Esophagus squamous epithelium (tissue), 4 donors: ENCODE data around the gene LGI4.

ENCODE experiments used
- POLR2A ChIP-seq, 4 donors: fragments of 450-650 bp; IDR thresholded peaks; one replicate each; pipeline ENCODE4 v1.6.1; 2017; ENCODE audit warnings: antibody characterized with exemption in 4 of 4, mild to moderate bottlenecking in 4 of 4, moderate library complexity in 3 of 4
- TF ChIP-seq, protein P1 (sequence below), 6 experiments: fragments of 450-650 bp in 4 of 6; fragments of 200-600 bp in 2 of 6; sonication (generic) in 2 of 6; IDR thresholded peaks; one replicate each; pipeline ENCODE4 v1.5.1; 2016 to 2019; ENCODE audit warnings: antibody characterized with exemption in 6 of 6, mild to moderate bottlenecking in 4 of 6, moderate library complexity in 4 of 6

DNA sequence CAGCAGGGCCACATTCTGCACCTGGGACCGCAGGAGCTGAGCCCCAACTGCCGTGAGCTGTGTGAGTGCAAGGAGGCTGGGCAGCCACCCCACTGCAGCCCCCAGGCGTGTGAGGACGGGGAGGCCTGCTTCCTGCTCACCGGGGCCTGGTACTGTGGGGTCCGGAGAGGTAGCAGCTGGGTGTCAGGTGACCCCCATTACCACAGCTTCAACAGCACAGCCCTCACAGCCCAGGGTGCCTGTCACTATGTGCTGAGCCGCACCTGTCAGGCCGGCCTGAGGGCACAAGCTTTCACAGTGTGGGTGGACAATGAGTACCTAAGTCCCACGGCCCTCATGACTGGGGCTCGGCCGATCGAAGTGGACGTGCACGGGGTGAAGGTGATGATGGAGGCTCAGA lies 55.0 kb downstream of the LGI4 start:
- TF ChIP-seq, protein P1, sequence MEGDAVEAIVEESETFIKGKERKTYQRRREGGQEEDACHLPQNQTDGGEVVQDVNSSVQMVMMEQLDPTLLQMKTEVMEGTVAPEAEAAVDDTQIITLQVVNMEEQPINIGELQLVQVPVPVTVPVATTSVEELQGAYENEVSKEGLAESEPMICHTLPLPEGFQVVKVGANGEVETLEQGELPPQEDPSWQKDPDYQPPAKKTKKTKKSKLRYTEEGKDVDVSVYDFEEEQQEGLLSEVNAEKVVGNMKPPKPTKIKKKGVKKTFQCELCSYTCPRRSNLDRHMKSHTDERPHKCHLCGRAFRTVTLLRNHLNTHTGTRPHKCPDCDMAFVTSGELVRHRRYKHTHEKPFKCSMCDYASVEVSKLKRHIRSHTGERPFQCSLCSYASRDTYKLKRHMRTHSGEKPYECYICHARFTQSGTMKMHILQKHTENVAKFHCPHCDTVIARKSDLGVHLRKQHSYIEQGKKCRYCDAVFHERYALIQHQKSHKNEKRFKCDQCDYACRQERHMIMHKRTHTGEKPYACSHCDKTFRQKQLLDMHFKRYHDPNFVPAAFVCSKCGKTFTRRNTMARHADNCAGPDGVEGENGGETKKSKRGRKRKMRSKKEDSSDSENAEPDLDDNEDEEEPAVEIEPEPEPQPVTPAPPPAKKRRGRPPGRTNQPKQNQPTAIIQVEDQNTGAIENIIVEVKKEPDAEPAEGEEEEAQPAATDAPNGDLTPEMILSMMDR (IDR thresholded peaks at IDR 0.05): no peak
- no peak for TF ChIP-seq POLR2A (IDR thresholded peaks at IDR 0.05)
